Measurements from ENCODE around the gene MEIOB.

The MEIOB gene

GRCh38 chr16:1790611-1791255, 81.2 kb downstream of the MEIOB start:
- TF ChIP-seq ZBTB7A (IDR thresholded peaks at IDR 0.05; ENCODE audit: low read depth) (no peak), CEBPB (IDR thresholded peaks at IDR 0.05) (no peak), TEAD4 (IDR thresholded peaks at IDR 0.05) (no peak), CREB1 (IDR thresholded peaks at IDR 0.05; ENCODE audit: low read depth) (no peak), USF1 (IDR thresholded peaks at IDR 0.05) (no peak), TCF12 (IDR thresholded peaks at IDR 0.05; ENCODE audit: low read depth) (no peak), EP300 (IDR thresholded peaks at IDR 0.05; ENCODE audit: borderline replicate concordance) (no peak), RAD21 (IDR thresholded peaks at IDR 0.05; ENCODE audit: low read depth) (no peak), YY1 (IDR thresholded peaks at IDR 0.05; ENCODE audit: low read depth) (no peak)

GRCh38 chr16:1790261-1790610, 81.7 kb downstream of the MEIOB start:
- TF ChIP-seq CEBPB (IDR thresholded peaks at IDR 0.05) (no peak), USF1 (IDR thresholded peaks at IDR 0.05) (no peak), TAF1 (IDR thresholded peaks at IDR 0.05; ENCODE audit: low read depth) (no peak), TEAD4 (IDR thresholded peaks at IDR 0.05) (no peak), TCF12 (IDR thresholded peaks at IDR 0.05; ENCODE audit: low read depth) (no peak), REST (IDR thresholded peaks at IDR 0.05; ENCODE audit: low read depth) (no peak), NFIC (IDR thresholded peaks at IDR 0.05) (no peak), EGR1 (IDR thresholded peaks at IDR 0.05) (no peak), ZBTB7A (IDR thresholded peaks at IDR 0.05; ENCODE audit: low read depth) (no peak), FOXM1 (IDR thresholded peaks at IDR 0.05; ENCODE audit: borderline replicate concordance, low read depth) (no peak)
- TF ChIP-seq, protein P1, sequence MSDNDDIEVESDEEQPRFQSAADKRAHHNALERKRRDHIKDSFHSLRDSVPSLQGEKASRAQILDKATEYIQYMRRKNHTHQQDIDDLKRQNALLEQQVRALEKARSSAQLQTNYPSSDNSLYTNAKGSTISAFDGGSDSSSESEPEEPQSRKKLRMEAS (IDR thresholded peaks at IDR 0.05), result no peak

- TF ChIP-seq REST (IDR thresholded peaks at IDR 0.05; ENCODE audit: low read depth), result no peak
- TF ChIP-seq EGR1 (IDR thresholded peaks at IDR 0.05), result no peak
- no peak for TF ChIP-seq YY1 (IDR thresholded peaks at IDR 0.05; ENCODE audit: low read depth)
- TF ChIP-seq TCF12 (IDR thresholded peaks at IDR 0.05; ENCODE audit: low read depth), result no peak
Measured at GRCh38 chr16:1789643-1790045, 82.3 kb downstream of the MEIOB start.

DNA sequence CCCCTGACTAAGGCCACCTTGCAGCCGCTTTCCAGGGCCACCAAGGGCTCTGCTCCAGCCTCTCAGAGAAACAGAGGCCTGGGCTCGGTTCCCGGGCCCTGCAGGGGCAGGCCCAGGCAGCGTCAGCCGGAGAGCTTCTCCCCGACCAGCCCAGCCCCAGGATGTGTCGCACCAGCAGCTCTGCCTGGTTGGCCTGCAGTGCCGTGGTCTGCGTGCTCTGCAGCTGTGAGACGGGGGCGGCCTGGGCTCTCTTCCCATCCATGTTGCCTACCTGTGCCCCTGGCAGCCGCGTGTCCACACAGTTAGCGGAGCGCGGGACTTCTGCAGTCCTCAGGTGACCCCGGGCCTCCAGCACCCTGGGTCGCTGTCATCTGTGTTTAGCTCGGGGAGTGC, 83.3 kb downstream of the MEIOB start:
- TF ChIP-seq EGR1 (IDR thresholded peaks at IDR 0.05), result no peak
- no peak for TF ChIP-seq TAF1 (IDR thresholded peaks at IDR 0.05; ENCODE audit: low read depth)
- TF ChIP-seq ZBTB7A (IDR thresholded peaks at IDR 0.05; ENCODE audit: low read depth), result no peak
- TF ChIP-seq NFIC (IDR thresholded peaks at IDR 0.05), result no peak
- TF ChIP-seq YY1 (IDR thresholded peaks at IDR 0.05; ENCODE audit: low read depth), result no peak
- TF ChIP-seq REST (IDR thresholded peaks at IDR 0.05; ENCODE audit: low read depth), result no peak
- TF ChIP-seq TCF12 (IDR thresholded peaks at IDR 0.05; ENCODE audit: low read depth), result no peak
- TF ChIP-seq EP300 (IDR thresholded peaks at IDR 0.05; ENCODE audit: borderline replicate concordance), result no peak
- TF ChIP-seq, protein P1 (IDR thresholded peaks at IDR 0.05), result no peak
- TF ChIP-seq FOXM1 (IDR thresholded peaks at IDR 0.05; ENCODE audit: borderline replicate concordance, low read depth), result no peak
- no peak for TF ChIP-seq USF1 (IDR thresholded peaks at IDR 0.05)
- TF ChIP-seq RAD21 (IDR thresholded peaks at IDR 0.05; ENCODE audit: low read depth), result no peak
- no peak for TF ChIP-seq CREB1 (IDR thresholded peaks at IDR 0.05; ENCODE audit: low read depth)
- no peak for TF ChIP-seq TEAD4 (IDR thresholded peaks at IDR 0.05)
- no peak for TF ChIP-seq CEBPB (IDR thresholded peaks at IDR 0.05)

Data from Ishikawa (cell line).